K562 (cell line): ENCODE results near the gene GCDH. TPM values are rescaled to one million over a fixed set of nuclear protein-coding genes. Genes with fewer than 3 reads are reported as not detected.

Source experiments
- ATAC-seq: fragments of 200-7000 bp; cut with Tn5 transposase; 3 replicates; pipeline ENCODE4 v1.9.1; 2020; ENCODE audit warnings: moderate library complexity
- BruUV-seq: library from RNA; stranded (reverse); fragments of 400-500 nt; replicated peaks from 2 replicates; lab custom pipeline; 2021; lab: Mats Ljungman, UMichigan
- CTCF ChIA-PET: fragments of 300-600 bp; formaldehyde crosslinking; extraction: SDS; loops from one replicate; lab custom pipeline; 2021; ENCODE audit warnings: low intra/inter-chr PET ratio; lab: Yijun Ruan, JAX
- POLR2A ChIA-PET: fragments of 300-600, 350-650 bp; sonication (Branson Sonifier 250); formaldehyde crosslinking; extraction: SDS; loops from one replicate; lab custom pipeline; 2021; ENCODE audit warnings: antibody characterized with exemption, inconsistent platforms; lab: Yijun Ruan, JAX
- DNase-seq, 4 experiments: peaks; one replicate each; pipeline versions ENCODE4 v3.0.0 to v3.0.0-alpha.2; 2011 to 2018; ENCODE audit warnings: low spot score in 3 of 4, mixed read lengths in 3 of 4; ENCODE audit errors: extremely low read depth in 1 of 4
- FAIRE-seq: peaks from 2 replicates; lab custom pipeline; 2011; peaks lifted over from hg19 to GRCh38; lab: Jason Lieb, UNC
- H2AFZ ChIP-seq: 2 replicates; pipeline ENCODE4 v1.6.0; 2011; ENCODE audit warnings: low read depth, low read length, control low read depth, inconsistent platforms
- H3K27ac ChIP-seq: fragments of 200-600 bp; 3 replicates; pipeline ENCODE4 v1.8.0; 2011; ENCODE audit warnings: low read depth, mild to moderate bottlenecking, control low read depth, inconsistent platforms, low read length, moderate library complexity, mixed read lengths; ENCODE audit errors: extremely low read depth
- H3K27me3 ChIP-seq, 2 experiments: fragments of 300-600 bp in 1 of 2; 2 replicates in 1 of 2; 3 replicates in 1 of 2; pipeline versions ENCODE4 v1.6.0 to v1.8.0; 2011; ENCODE audit warnings: inconsistent platforms in 2 of 2, low read length in 2 of 2, mild to moderate bottlenecking in 1 of 2, mixed read lengths in 1 of 2, moderate library complexity in 1 of 2; ENCODE audit not compliant: control insufficient read depth in 2 of 2, insufficient read depth in 2 of 2
- H3K36me3 ChIP-seq: fragments of 300-600 bp; 3 replicates; pipeline ENCODE4 v1.8.0; 2011; ENCODE audit warnings: mild to moderate bottlenecking, low read length, inconsistent platforms; ENCODE audit not compliant: control insufficient read depth, insufficient read depth
- H3K4me1 ChIP-seq, 2 experiments: fragments of 200-600 bp in 1 of 2; replicated peaks in 1 of 2; 2 replicates in 1 of 2; 3 replicates in 1 of 2; pipeline versions ENCODE4 v1.5.1 to v1.8.0; 2011; ENCODE audit warnings: inconsistent platforms in 2 of 2, low read length in 2 of 2, mild to moderate bottlenecking in 1 of 2, mixed read lengths in 1 of 2, moderate library complexity in 1 of 2; ENCODE audit not compliant: control insufficient read depth in 2 of 2, insufficient read depth in 2 of 2
- H3K4me2 ChIP-seq: 2 replicates; pipeline ENCODE4 v1.6.1; 2011; ENCODE audit warnings: low read length, control low read depth, inconsistent platforms, mixed read lengths; ENCODE audit not compliant: insufficient read depth
- H3K4me3 ChIP-seq: fragments of 200-600 bp; sonication (generic), shearing (Covaris generic); 2 replicates; pipeline ENCODE4 v1.5.1; 2016; ENCODE audit warnings: control low read depth, inconsistent platforms
- H3K79me2 ChIP-seq: fragments of 200-600 bp; 3 replicates; pipeline ENCODE4 v1.8.0; 2011; ENCODE audit warnings: low read length, inconsistent platforms; ENCODE audit not compliant: control insufficient read depth, insufficient read depth
- H3K9ac ChIP-seq, 2 experiments: 2 replicates each; pipeline versions ENCODE4 v1.6.0 to v1.6.1; 2011; ENCODE audit warnings: low read depth in 2 of 2, low read length in 2 of 2, control low read depth in 1 of 2, inconsistent platforms in 1 of 2, mild to moderate bottlenecking in 1 of 2, mixed read lengths in 1 of 2; ENCODE audit not compliant: insufficient read depth in 1 of 2
- H3K9me1 ChIP-seq: one replicate; pipeline ENCODE4 v1.6.0; 2011; ENCODE audit warnings: inconsistent platforms, mild to moderate bottlenecking, low read length, moderate library complexity; ENCODE audit not compliant: control insufficient read depth, insufficient read depth
- H3K9me3 ChIP-seq: replicated peaks from 2 replicates; pipeline ENCODE4 v1.5.1; 2011; ENCODE audit warnings: low read depth, low read length, inconsistent platforms; ENCODE audit not compliant: control insufficient read depth, insufficient read depth
- H4K20me1 ChIP-seq: replicated peaks from 2 replicates; pipeline ENCODE4 v1.6.1; 2011; ENCODE audit warnings: low read length, inconsistent platforms, mixed read lengths; ENCODE audit not compliant: control insufficient read depth, insufficient read depth
- ADNP ChIP-seq: fragments of 200-800 bp; sonication (Bioruptor generic); IDR thresholded peaks from 2 replicates; pipeline ENCODE4 v1.6.1; 2016; ENCODE audit warnings: missing genetic modification characterization, missing compliant biosample characterization
- BCOR ChIP-seq: fragments of 450-650 bp; IDR thresholded peaks from 2 replicates; pipeline ENCODE4 v1.6.1; 2016
- ESRRA ChIP-seq: fragments of 450-650 bp; IDR thresholded peaks from 2 replicates; pipeline ENCODE4 v1.6.1; 2014; ENCODE audit warnings: low read depth, mild to moderate bottlenecking, moderate library complexity, borderline replicate concordance
- FIP1L1 ChIP-seq: fragments of 200-400 bp; formaldehyde crosslinking; IDR thresholded peaks from 2 replicates; pipeline ENCODE4 v1.6.1; 2018; ENCODE audit warnings: mild to moderate bottlenecking, low read depth, low read length; ENCODE audit not compliant: poor library complexity, severe bottlenecking
- ILK ChIP-seq: fragments of 450-650 bp; IDR thresholded peaks from 2 replicates; pipeline ENCODE4 v1.6.1; 2016; ENCODE audit warnings: missing genetic modification characterization, low read depth, mild to moderate bottlenecking, missing compliant biosample characterization, moderate library complexity, borderline replicate concordance
- RBM25 ChIP-seq: fragments of 200-400 bp; formaldehyde crosslinking; IDR thresholded peaks from 2 replicates; pipeline ENCODE4 v1.6.1; 2018; ENCODE audit warnings: low read length, low read depth, moderate library complexity; ENCODE audit not compliant: severe bottlenecking
- TBP ChIP-seq: optimal IDR thresholded peaks from 2 replicates; pipeline ENCODE3; 2011; ENCODE audit warnings: low read depth, low read length, improper control_type of control experiment
- TGIF2 ChIP-seq: sonication (generic); formaldehyde crosslinking; IDR thresholded peaks from 2 replicates; pipeline ENCODE4 v1.8.1; 2022; ENCODE audit warnings: mild to moderate bottlenecking, missing genetic modification reagents, moderate library complexity
- whole genome bisulfite sequencing: fragments of 100-300 bp; shearing (Covaris generic); methylation state at CpG from one replicate; pipeline ENCODE4 v1.1.6; 2016; ENCODE audit warnings: low coverage, mixed read lengths; ENCODE audit not compliant: insufficient coverage; ENCODE audit errors: missing lambda C conversion rate; 5-methylcytosine and 5-hydroxymethylcytosine counted together
- in situ Hi-C: fragments of 300-500 bp; cut with MboI; formaldehyde crosslinking; loops from 4 replicates; pipeline ENCODE4 v1.15.0; 2018; ENCODE audit warnings: inconsistent platforms, mixed read lengths
- intact Hi-C: fragments of 100-400 bp; cut with micrococcal nuclease; formaldehyde crosslinking; loops from 2 replicates; pipeline ENCODE4 v1.14.2; 2022
- polyA plus RNA-seq, 8 experiments: library from polyadenylated mRNA; depleted of rRNA in 4 of 8; stranded (reverse) in 5 of 8; unstranded in 3 of 8; fragments of >200 nt; fragmentation: Nextera tagmentation in 2 of 8; fragmentation: Illumina TruSeq in 1 of 8; extraction: Ambion mirVana in 2 of 8; extraction: Trizol in 1 of 8; gene quantifications; 2 replicates each; pipeline versions ENCODE4 v1.2.1 to v1.2.3, GENCODE V29; 2011 to 2014; ENCODE audit warnings: inconsistent platforms in 1 of 8, missing spikeins in 1 of 8
- total RNA-seq, 7 experiments: library from RNA; depleted of rRNA in 6 of 7; stranded (reverse); fragments of >200 nt in 6 of 7; fragmentation: Illumina TruSeq in 2 of 7; extraction: Trizol in 2 of 7; gene quantifications; 2 replicates each; pipeline versions ENCODE4 v1.2.1 to v1.2.3, GENCODE V29; 2011 to 2021; ENCODE audit warnings: low replicate concordance in 1 of 7

Gene GCDH
- total and polyA plus RNA-seq, 9 of the 15 experiments (the other 6 are each of a cell fraction or from before 2014, with no cell fraction given): 2.9 to 50.8 (median 19.1) TPM

GRCh38 chr19:12873891-12874745 lies 16.8 kb upstream of the GCDH start (continued):
- TF ChIP-seq TBP (no peak), FIP1L1 (peak; percentile 12), TGIF2 (no peak)

- no peak overlapping the region for H3K4me2 ChIP-seq
- CTCF ChIA-PET: no interaction called here
- peaks cover 28% of the 10 kb centered on the region; the same call in 2 of the 3 replicates for H3K36me3 ChIP-seq
- no peak overlapping the region for H2AFZ ChIP-seq
- intact Hi-C loops: no loop called here
- in situ Hi-C loops: no loop called here
- peaks cover 2% of the 10 kb centered on the region; the same call in 1 of the 2 replicates for H3K9me3 ChIP-seq
- H3K4me1 ChIP-seq: peaks cover 0 to 33% of the 10 kb centered on the region in 2 experiments; a peak in 2 of 5 replicates
- 0 out of 3 replicates have a peak, but pooled peaks cover 2% of the 10 kb centered on the region for H3K79me2 ChIP-seq
- POLR2A ChIA-PET: interaction anchor here (0.6 to 1.1 kb wide), 2 partner anchors 16 to 34 kb away, joined by 3 to 6 read pairs; partner anchors contain the start of gene GCDH
- FAIRE-seq: no peak
- H3K27ac ChIP-seq: no peak overlapping the region
- TF ChIP-seq ILK: no peak
- peak; percentile 55; the same call in 1 of the 2 replicates for TF ChIP-seq ESRRA
- TF ChIP-seq ADNP: peak; percentile 53
- TF ChIP-seq RBM25: peak; percentile 63
- peak; percentile 46; the same call in 1 of the 2 replicates for TF ChIP-seq BCOR
- no peak overlapping the region for H3K9ac ChIP-seq
- no peak overlapping the region for H3K4me3 ChIP-seq
- WGBS: 84% methylated on average over 6 of the region's 6 CpGs
- DNase-seq: no peak
- no peak for ATAC-seq
- no peaks in the 10 kb centered on the region for H3K9me1 ChIP-seq
- H4K20me1 ChIP-seq: no peaks in the 10 kb centered on the region
- no TSS peak for BruUV-seq
- H3K27me3 ChIP-seq: no peaks in the 10 kb centered on the region
Observed at GRCh38 chr19:12875086-12875485, 15.9 kb upstream of the GCDH start.
